Uterus (tissue), 4 donors: ENCODE measurements around the gene NLGN1. TPM values are rescaled to one million over a fixed set of nuclear protein-coding genes. Genes with fewer than 3 reads are reported as not detected.
"Not testable (repeated sequence)": the region's sequence is repeated elsewhere in the genome, so short reads cannot be mapped to it uniquely, and the experiment has no call there.

Experiments used
- DNase-seq, 2 donors: peaks; one replicate each; pipeline ENCODE4 v3.0.0-alpha.2; 2019 to 2020
- H3K27ac ChIP-seq, 2 donors: fragments of 200-600 bp; sonication (generic); 1 replicate in 1 of 2; 2 replicates in 1 of 2; pipeline ENCODE4 v1.5.1; 2016 to 2018
- H3K27me3 ChIP-seq, 2 donors: fragments of 200-600 bp; sonication (generic); one replicate each; pipeline ENCODE4 v1.5.1; 2018 to 2019; ENCODE audit warnings: control low read depth in 1 of 2
- H3K36me3 ChIP-seq, 2 donors: fragments of 200-600 bp; sonication (generic); one replicate each; pipeline ENCODE4 v1.5.1; 2019; ENCODE audit warnings: control low read depth in 1 of 2
- H3K4me1 ChIP-seq, 2 donors: fragments of 200-600 bp; sonication (generic); one replicate each; pipeline ENCODE4 v1.5.1; 2018 to 2019; ENCODE audit warnings: control low read depth in 1 of 2
- H3K4me3 ChIP-seq, 2 donors: fragments of 200-600 bp; sonication (generic); 1 replicate in 1 of 2; 2 replicates in 1 of 2; pipeline ENCODE4 v1.5.1; 2018 to 2019; ENCODE audit warnings: mild to moderate bottlenecking in 1 of 2
- H3K9me3 ChIP-seq, 2 donors: fragments of 200-600 bp; sonication (generic); one replicate each; pipeline ENCODE4 v1.5.1; 2019; ENCODE audit warnings: control low read depth in 1 of 2
- POLR2A ChIP-seq, 2 donors: fragments of 450-650 bp; IDR thresholded peaks; one replicate each; pipeline ENCODE4 v1.6.1; 2016; ENCODE audit warnings: antibody characterized with exemption in 2 of 2, mild to moderate bottlenecking in 1 of 2, moderate library complexity in 1 of 2
- intact Hi-C: fragments of 100-400 bp; cut with DNase I; formaldehyde crosslinking; loops from one replicate; pipeline ENCODE4 v1.15.1; 2023; ENCODE audit warnings: low total_unique reads
- total RNA-seq, 4 donors: library from RNA; depleted of rRNA in 3 of 4; stranded (reverse); fragments of >200 nt in 3 of 4; gene quantifications; one replicate each; pipeline versions ENCODE4 v1.1.0 to v1.2.4, GENCODE V29; 2014 to 2023
- TF ChIP-seq, protein P1 (sequence below), 4 experiments: fragments of 200-600 bp in 2 of 4; fragments of 450-650 bp in 2 of 4; sonication (generic) in 2 of 4; IDR thresholded peaks; one replicate each; pipeline ENCODE4 v1.5.1; 2016 to 2019; ENCODE audit warnings: antibody characterized with exemption in 4 of 4, mild to moderate bottlenecking in 2 of 4, moderate library complexity in 1 of 4
- donor health status: DM: yes; HTN: yes; CAD: no.

The NLGN1 gene
- total RNA-seq, 4 donors from 2014 or later = 3.6 to 44.8 (median 9.8) TPM

DNA sequence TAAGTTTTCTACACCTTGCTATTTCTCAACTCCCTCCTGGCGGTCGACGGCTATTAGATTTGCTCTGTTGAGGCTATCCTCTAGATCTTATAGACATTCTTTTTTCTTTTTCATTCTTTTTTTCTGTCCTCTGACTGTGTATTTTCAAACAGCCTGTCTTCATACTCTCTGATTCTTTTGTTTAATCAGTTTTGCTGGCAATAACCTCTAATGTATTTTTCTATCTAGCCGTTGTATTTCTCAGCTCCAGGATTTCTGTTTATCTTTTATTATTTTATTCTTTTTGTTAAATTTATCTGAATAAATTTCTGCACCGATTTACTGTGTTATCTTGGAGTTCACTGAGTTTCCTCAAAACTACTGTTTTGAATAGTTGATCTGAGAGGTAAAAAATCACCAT lies 31.5 kb downstream of the NLGN1 start:
- Histone ChIP-seq H3K27me3 (no peaks in the 10 kb centered on the region), H3K4me3 (no peak overlapping the region), H3K4me1 (no peaks in the 10 kb centered on the region), H3K27ac (no peak overlapping the region), H3K9me3 (no peaks in the 10 kb centered on the region), H3K36me3 (no peaks in the 10 kb centered on the region)
- intact Hi-C loops = no loop called here
- no peak for DNase-seq
- TF ChIP-seq POLR2A (IDR thresholded peaks at IDR 0.05) = no peak
- TF ChIP-seq, protein P1, sequence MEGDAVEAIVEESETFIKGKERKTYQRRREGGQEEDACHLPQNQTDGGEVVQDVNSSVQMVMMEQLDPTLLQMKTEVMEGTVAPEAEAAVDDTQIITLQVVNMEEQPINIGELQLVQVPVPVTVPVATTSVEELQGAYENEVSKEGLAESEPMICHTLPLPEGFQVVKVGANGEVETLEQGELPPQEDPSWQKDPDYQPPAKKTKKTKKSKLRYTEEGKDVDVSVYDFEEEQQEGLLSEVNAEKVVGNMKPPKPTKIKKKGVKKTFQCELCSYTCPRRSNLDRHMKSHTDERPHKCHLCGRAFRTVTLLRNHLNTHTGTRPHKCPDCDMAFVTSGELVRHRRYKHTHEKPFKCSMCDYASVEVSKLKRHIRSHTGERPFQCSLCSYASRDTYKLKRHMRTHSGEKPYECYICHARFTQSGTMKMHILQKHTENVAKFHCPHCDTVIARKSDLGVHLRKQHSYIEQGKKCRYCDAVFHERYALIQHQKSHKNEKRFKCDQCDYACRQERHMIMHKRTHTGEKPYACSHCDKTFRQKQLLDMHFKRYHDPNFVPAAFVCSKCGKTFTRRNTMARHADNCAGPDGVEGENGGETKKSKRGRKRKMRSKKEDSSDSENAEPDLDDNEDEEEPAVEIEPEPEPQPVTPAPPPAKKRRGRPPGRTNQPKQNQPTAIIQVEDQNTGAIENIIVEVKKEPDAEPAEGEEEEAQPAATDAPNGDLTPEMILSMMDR (IDR thresholded peaks at IDR 0.05) = no peak

DNA sequence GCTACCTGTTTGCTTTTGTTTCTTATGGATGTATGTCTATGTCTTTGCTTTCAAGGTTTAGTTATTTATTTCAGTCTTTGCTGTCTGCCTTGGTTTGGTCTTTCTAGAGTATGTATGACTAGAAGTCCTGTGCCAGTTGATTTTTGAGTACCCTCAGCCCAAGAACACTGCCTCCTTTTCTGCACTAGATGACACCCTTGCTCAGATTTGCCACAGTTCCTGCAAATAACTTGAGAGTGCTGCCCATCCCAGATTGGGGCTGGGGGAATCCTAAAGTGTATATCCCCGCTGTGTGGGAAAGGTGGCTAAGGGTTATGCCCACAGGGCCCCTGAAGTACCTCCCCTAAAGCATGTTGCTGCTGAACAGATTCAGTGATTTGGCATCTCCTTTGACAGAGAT lies 32.0 kb downstream of the NLGN1 start:
- Histone ChIP-seq H3K4me3 (no peak overlapping the region), H3K4me1 (no peaks in the 10 kb centered on the region), H3K36me3 (no peaks in the 10 kb centered on the region), H3K27me3 (no peaks in the 10 kb centered on the region), H3K9me3 (no peaks in the 10 kb centered on the region), H3K27ac (no peak overlapping the region)
- intact Hi-C loops = no loop called here
- DNase-seq = no peak
- TF ChIP-seq, protein P1 (IDR thresholded peaks at IDR 0.05) = no peak
- TF ChIP-seq POLR2A (IDR thresholded peaks at IDR 0.05) = no peak

DNA sequence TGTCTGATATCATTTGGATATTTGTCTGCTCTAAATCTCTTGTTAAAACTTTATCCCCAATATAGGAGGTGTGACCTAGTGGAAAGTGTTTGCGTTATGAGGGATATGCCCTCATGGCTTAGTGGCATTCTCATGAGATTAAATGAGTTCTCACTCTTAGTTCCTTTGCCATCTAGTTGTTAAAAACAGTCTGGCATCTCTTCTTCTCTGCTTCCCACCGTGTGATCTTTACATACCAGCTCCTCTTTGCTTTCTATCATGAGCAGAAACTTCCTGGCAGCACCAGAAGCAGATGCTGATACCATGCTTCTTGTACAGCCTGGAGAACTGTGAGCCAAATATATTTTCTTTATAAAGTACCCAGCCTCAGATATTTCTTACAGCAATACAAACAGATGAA lies 33.0 kb downstream of the NLGN1 start:
- no peaks in the 10 kb centered on the region for H3K27me3 ChIP-seq
- DNase-seq = no peak
- H3K4me3 ChIP-seq = no peak overlapping the region
- H3K27ac ChIP-seq = no peak overlapping the region
- TF ChIP-seq, protein P1 (IDR thresholded peaks at IDR 0.05) = no peak
- no peak for TF ChIP-seq POLR2A (IDR thresholded peaks at IDR 0.05)
- intact Hi-C loops = no loop called here
- H3K36me3 ChIP-seq = no peaks in the 10 kb centered on the region
- no peaks in the 10 kb centered on the region for H3K4me1 ChIP-seq
- no peaks in the 10 kb centered on the region for H3K9me3 ChIP-seq

DNA sequence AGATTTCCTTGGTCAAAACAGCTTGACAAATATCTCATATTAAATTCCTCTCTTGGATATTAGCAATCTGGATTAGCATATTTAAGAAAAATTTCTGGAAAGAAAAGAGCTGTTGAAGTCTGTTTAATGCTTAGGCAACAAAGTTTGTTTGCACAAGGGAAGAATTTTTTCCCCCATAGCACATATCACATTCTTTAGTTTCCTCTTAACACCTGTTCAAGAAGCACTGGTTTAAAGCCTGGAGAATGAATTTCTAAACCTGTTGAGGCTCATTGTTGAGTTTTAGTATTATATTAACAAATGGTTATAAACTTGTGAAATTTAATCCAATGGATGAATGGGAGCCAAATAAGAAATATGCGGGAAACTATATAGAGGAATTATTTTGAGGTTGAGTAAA lies 41.5 kb downstream of the NLGN1 start:
- DNase-seq = no peak
- Histone ChIP-seq H3K4me3 (no peak overlapping the region), H3K4me1 (no peaks in the 10 kb centered on the region), H3K27ac (no peak overlapping the region), H3K9me3 (no peaks in the 10 kb centered on the region), H3K36me3 (no peaks in the 10 kb centered on the region), H3K27me3 (no peaks in the 10 kb centered on the region)
- intact Hi-C loops = no loop called here
- TF ChIP-seq, protein P1 (IDR thresholded peaks at IDR 0.05) = no peak
- TF ChIP-seq POLR2A (IDR thresholded peaks at IDR 0.05) = no peak

DNA sequence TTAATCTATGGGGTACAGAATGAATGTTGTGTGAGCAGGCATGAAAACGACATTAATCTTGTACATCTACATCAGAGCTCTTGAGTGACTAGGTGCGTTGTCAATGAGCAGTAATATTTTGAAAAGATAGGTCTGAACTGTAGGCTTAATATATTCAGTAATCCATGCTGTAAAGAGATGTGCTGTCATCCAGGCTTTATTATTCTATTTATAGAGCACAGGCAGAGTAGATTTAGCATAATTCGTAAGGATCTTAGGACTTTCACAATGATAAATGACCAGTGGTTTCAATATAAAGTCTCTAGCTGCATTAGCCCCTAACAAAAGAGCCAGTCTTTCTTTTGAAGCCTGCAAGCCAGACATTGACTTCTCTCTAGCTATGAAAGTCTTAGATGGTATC lies 43.0 kb downstream of the NLGN1 start:
- Histone ChIP-seq H3K27me3 (no peaks in the 10 kb centered on the region), H3K4me1 (no peaks in the 10 kb centered on the region), H3K36me3 (no peaks in the 10 kb centered on the region), H3K4me3 (no peak overlapping the region), H3K27ac (no peak overlapping the region), H3K9me3 (no peaks in the 10 kb centered on the region)
- no peak for TF ChIP-seq POLR2A (IDR thresholded peaks at IDR 0.05)
- TF ChIP-seq, protein P1 (IDR thresholded peaks at IDR 0.05) = no peak
- intact Hi-C loops = no loop called here
- DNase-seq = no peak

DNA sequence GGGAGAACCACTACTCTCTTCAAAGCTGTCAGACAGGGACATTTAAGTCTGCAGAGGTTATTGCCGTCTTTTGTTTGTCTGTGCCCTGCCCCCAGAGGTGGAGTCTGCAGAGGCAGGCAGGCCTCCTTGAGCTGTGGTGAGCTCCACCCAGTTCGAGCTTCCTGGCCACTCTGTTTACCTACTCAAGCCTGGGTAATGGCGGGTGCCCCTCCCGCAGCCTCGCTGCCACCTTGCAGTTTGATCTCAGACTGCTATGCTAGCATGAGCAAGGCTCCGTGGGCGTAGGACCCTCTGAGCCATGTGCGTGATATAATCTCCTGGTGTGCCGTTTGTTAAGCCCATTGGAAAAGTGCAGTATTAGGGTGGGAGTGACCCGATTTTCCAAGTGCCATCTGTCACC lies 54.0 kb downstream of the NLGN1 start:
- H3K9me3 ChIP-seq, H3K36me3 ChIP-seq, DNase-seq, H3K27ac ChIP-seq, intact Hi-C loops, H3K27me3 ChIP-seq, H3K4me1 ChIP-seq, H3K4me3 ChIP-seq: not testable (repeated sequence)
